Epithelial cell of proximal tubule (primary cell): ENCODE results near the gene DLGAP5. TPM values are rescaled to one million over a fixed set of nuclear protein-coding genes. Genes with fewer than 3 reads are reported as not detected.

Source experiments
- DNase-seq: peaks from one replicate; pipeline ENCODE4 v3.0.0-alpha.2; 2011; ENCODE audit warnings: low read depth
- H3K4me3 ChIP-seq: 2 replicates; pipeline ENCODE4 v1.5.1; 2011; ENCODE audit warnings: low read depth, mild to moderate bottlenecking, low read length
- total RNA-seq: library from RNA; depleted of rRNA; stranded (reverse); fragments of >200 nt; gene quantifications from 2 replicates; pipeline ENCODE4 v1.2.3, GENCODE V29; 2015
- TF ChIP-seq, protein P1 (sequence below): conservative IDR thresholded peaks from 2 replicates; pipeline ENCODE4 v1.5.1; 2012; ENCODE audit warnings: low read depth, mild to moderate bottlenecking, low read length

The DLGAP5 gene, protein sequence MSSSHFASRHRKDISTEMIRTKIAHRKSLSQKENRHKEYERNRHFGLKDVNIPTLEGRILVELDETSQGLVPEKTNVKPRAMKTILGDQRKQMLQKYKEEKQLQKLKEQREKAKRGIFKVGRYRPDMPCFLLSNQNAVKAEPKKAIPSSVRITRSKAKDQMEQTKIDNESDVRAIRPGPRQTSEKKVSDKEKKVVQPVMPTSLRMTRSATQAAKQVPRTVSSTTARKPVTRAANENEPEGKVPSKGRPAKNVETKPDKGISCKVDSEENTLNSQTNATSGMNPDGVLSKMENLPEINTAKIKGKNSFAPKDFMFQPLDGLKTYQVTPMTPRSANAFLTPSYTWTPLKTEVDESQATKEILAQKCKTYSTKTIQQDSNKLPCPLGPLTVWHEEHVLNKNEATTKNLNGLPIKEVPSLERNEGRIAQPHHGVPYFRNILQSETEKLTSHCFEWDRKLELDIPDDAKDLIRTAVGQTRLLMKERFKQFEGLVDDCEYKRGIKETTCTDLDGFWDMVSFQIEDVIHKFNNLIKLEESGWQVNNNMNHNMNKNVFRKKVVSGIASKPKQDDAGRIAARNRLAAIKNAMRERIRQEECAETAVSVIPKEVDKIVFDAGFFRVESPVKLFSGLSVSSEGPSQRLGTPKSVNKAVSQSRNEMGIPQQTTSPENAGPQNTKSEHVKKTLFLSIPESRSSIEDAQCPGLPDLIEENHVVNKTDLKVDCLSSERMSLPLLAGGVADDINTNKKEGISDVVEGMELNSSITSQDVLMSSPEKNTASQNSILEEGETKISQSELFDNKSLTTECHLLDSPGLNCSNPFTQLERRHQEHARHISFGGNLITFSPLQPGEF
- 58.4 and 68.8 TPM in 2 replicates for total RNA-seq

DNA sequence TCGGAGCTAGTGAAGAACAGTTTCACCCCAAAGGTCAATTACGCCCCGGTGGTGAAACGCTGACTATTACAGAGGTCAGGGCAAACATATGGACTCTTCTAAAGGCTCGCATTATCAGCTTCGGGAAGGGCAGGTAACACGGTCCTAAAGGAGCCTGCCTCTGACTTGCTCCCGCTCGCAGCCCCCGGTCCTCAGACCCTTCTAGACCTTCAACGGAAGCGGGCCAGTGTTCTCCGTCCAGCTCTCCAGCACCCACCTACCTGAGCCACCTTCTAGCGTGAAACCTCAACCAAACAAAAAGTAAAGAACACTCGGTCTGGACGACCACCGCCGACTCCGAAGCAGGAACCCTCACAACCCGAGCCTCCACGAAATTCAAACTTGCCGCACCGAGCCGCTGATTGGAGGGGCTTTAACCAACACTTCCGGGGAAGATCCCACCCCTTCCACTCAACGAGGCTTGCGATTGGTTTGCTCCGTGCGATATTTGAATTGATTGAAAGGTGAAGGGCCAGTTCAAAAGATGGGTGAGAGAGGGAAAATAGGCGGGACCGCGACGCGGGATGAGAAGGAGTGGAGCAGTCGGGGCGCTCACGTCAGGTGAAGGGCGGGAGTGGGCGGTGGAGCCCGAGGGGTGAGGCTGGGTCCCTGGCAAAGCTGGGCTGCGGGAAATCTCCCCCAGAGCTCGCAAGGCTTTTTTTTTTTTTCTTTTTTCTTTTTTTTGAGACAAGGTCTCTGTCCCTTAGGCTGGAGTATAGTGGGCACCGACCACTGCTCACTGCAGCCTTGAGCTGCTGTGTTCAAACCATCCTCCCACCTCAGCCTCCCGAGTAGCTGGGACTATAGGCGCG, at the start of gene DLGAP5:
DLGAP5 (minus strand) TSS at position 383 of the 851 bp plus-strand sequence. CDS start 2,406 bp downstream, outside the sequence.
- TF ChIP-seq, protein P1, sequence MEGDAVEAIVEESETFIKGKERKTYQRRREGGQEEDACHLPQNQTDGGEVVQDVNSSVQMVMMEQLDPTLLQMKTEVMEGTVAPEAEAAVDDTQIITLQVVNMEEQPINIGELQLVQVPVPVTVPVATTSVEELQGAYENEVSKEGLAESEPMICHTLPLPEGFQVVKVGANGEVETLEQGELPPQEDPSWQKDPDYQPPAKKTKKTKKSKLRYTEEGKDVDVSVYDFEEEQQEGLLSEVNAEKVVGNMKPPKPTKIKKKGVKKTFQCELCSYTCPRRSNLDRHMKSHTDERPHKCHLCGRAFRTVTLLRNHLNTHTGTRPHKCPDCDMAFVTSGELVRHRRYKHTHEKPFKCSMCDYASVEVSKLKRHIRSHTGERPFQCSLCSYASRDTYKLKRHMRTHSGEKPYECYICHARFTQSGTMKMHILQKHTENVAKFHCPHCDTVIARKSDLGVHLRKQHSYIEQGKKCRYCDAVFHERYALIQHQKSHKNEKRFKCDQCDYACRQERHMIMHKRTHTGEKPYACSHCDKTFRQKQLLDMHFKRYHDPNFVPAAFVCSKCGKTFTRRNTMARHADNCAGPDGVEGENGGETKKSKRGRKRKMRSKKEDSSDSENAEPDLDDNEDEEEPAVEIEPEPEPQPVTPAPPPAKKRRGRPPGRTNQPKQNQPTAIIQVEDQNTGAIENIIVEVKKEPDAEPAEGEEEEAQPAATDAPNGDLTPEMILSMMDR = no peak
- peak within 1 kb of the TSS; percentile 86 for H3K4me3 ChIP-seq
- DNase-seq = peak; percentile 84

DNA sequence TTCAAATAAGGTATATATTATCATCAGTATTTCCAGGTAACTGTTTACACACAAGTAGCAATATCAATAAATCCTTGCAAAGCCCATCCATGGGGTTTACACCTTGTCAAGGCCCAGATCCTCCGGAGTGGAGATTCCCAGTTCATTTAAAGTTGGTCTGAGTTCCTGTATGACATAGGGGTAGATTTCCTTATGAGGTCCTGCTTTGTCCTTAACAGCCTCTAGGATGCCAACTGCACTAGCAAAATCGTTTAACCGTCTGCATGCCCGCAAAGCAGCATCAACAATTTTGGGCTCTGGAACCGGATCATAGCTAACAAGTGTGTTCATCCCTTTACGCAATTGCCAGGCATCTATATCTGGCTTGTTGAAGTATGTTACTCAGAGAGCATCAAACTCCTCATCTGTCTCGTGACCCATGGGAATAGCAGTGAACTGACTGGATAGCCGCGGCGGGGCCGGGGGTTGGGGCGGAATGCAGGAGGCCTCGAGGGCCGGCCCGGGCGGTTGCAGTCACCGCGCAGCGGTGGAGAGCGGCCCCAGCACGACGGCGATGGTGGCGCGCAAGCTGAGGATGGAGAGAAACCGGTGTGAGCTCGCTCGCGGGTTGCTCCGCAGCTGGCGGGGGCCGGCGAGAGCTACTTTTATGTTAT, 49.3 kb upstream of the DLGAP5 start:
- no peak for DNase-seq
- TF ChIP-seq, protein P1 = no peak
- no peak overlapping the region for H3K4me3 ChIP-seq

DNA sequence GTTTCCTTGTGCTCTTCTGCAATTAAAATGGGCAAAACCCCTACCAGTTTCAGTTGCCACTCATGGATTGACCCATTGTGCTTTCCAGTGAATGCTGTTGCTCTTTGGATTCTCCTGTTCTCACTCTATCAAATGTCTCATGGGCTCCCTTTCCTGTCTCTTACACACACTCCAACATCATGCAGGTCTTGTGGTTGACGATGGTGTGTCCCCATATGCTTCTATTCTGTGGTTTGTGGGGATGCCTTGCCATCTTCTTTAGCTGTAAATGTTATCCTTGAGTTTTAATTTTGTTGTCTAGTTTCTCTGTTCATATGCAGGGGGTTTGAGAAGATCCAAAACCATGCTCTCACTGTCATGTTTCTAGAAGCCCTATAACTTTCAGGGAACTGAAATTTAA, 47.9 kb upstream of the DLGAP5 start:
- no peak for DNase-seq
- no peak overlapping the region for H3K4me3 ChIP-seq
- TF ChIP-seq, protein P1 = no peak

DNA sequence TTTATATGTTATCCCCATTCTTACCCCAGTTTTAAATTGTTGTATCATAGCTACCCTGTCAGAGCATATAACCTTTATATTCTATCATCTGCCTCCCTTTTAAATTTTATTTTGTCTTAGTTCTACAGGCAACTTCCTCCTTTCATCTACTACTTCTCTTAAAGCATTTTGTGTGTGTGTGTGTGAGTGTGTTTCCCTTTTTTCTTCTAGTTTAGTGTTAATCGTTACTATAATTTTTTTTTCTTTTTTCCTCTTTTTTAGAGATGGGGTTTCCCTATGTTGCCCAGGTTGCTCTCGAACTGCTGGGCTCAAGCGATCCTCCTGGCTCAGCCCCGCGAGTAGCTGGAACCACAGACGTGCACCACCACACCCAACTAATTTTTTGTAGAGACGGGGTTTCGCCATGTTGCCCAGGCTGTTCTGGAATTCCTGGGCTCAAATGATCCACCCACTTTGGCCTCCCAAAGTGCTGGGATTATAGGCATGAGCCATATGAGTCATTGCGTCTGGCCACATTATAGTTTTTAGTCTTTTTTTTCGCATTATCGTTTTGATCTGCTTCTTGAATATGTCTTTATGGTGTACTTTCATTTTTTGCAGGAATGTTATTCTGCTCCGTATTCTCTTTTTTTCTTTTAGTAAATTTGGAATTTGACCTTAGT, 46.8 kb upstream of the DLGAP5 start:
- TF ChIP-seq, protein P1 = no peak
- no peak for DNase-seq
- H3K4me3 ChIP-seq = no peak overlapping the region

DNA sequence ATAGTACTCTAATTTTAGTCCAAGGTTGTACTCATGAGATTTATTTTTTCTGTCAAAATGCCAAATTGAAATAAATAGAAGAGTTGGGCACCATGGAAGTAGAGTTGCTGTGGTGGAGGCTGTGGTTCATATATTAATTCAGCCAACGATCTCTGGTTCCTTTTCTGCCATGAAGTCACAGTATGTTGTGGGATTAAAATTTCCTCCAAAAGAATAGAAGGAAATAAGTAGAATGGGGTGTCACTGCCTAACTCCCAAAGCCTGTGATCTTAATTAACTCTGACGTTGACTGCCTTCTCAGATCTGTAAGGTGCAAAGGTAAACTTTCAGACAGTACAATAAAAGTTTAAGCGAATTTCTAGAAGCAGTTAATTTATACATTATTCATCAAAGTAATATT, 42.2 kb upstream of the DLGAP5 start:
- TF ChIP-seq, protein P1 = no peak
- no peak overlapping the region for H3K4me3 ChIP-seq
- no peak for DNase-seq

DNA sequence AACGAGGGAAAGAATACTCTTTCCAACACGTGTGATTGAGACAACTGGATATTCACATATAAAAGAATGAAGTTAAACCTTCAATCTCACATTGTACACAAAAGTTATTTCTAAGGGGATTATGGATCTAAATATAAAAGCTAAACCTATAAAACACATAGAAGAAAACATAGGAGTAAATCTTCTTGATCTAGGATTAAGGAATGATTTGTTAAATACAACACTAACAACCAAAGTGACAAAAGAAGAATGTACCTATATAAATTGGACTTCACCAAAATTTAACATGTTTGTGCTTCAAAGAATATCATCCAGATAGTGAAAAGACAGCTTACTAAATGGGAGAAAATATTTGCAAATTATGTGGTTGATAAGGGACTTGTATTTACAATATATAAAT, 36.9 kb upstream of the DLGAP5 start:
- H3K4me3 ChIP-seq = no peak overlapping the region
- TF ChIP-seq, protein P1 = no peak
- no peak for DNase-seq
